Measurements from ENCODE around the gene OPN1SW.

Gene OPN1SW

DNA sequence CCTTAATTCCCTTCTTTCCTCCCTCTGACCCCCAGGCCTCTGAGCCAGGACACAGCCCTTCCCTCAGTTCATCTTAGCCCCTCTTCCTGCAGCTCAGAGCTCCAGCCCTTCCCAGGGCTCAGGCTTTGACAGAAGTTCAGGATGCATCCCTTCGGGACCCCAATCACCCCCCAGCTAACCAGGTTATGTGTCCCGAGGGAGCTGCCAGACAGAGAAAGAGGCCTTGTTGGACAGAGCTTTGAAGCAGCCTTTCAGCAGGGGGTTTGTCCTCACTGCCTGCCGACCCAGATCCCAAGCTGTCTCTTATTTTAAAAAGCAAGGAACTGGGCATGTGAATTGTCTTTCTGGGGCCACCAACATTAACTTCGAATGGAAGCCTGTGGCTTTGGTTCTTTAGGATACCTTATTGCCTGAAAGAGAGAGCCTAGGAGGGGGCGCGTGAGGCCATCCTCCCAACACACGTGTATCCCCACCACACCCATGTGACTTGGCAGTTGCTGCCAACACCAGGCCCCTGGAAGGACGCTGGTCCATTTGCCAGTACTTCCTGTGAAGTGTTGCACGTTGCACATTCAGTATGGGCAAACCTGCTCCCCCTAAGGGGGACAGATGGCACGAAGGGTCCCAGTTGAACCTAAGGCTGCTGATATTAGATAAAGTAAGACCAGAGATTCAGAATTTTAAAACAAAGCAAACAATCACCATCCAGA, 17.0 kb upstream of the OPN1SW start:
- no peaks in the 10 kb centered on the region for H4K20me1 ChIP-seq (ENCODE audit: insufficient read depth, low read length)
- no peak overlapping the region for H3K27ac ChIP-seq (ENCODE audit: low read length)
- no peak overlapping the region for H3K4me2 ChIP-seq (ENCODE audit: low read depth, low read length)
- no peaks in the 10 kb centered on the region for H3K4me1 ChIP-seq (ENCODE audit: low read length)
- H3K27me3 ChIP-seq (replicated peaks; ENCODE audit: insufficient read depth, low read length), result peaks cover 22% of the 10 kb centered on the region
- H3F3A ChIP-seq (ENCODE audit: insufficient read depth, low read length), result no peaks in the 10 kb centered on the region
- DNase-seq, result no peak
- TF ChIP-seq EZH2phosphoT487 (IDR thresholded peaks at IDR 0.05; ENCODE audit: low read length), result no peak
- TF ChIP-seq EZH2 (optimal IDR thresholded peaks at IDR 0.05; ENCODE audit: low read depth, low read length), result no peak
- TF ChIP-seq, protein P1, sequence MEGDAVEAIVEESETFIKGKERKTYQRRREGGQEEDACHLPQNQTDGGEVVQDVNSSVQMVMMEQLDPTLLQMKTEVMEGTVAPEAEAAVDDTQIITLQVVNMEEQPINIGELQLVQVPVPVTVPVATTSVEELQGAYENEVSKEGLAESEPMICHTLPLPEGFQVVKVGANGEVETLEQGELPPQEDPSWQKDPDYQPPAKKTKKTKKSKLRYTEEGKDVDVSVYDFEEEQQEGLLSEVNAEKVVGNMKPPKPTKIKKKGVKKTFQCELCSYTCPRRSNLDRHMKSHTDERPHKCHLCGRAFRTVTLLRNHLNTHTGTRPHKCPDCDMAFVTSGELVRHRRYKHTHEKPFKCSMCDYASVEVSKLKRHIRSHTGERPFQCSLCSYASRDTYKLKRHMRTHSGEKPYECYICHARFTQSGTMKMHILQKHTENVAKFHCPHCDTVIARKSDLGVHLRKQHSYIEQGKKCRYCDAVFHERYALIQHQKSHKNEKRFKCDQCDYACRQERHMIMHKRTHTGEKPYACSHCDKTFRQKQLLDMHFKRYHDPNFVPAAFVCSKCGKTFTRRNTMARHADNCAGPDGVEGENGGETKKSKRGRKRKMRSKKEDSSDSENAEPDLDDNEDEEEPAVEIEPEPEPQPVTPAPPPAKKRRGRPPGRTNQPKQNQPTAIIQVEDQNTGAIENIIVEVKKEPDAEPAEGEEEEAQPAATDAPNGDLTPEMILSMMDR (IDR thresholded peaks at IDR 0.05; ENCODE audit: low read length), result no peak
- no peaks in the 10 kb centered on the region for H3K79me2 ChIP-seq (ENCODE audit: low read length)
- no peak overlapping the region for H2AFZ ChIP-seq (ENCODE audit: low read length)
- H3K9me2 ChIP-seq (replicated peaks; ENCODE audit: insufficient read depth, low read length), result no peaks in the 10 kb centered on the region
- no peak overlapping the region for H3K9ac ChIP-seq (ENCODE audit: low read length)
- no peaks in the 10 kb centered on the region for H3K36me3 ChIP-seq (replicated peaks; ENCODE audit: insufficient read depth, low read length)
- no peaks in the 10 kb centered on the region for H3K9me3 ChIP-seq (replicated peaks; ENCODE audit: insufficient read depth, low read length)
- no peak overlapping the region for H3K4me3 ChIP-seq (ENCODE audit: low read length)

DNA sequence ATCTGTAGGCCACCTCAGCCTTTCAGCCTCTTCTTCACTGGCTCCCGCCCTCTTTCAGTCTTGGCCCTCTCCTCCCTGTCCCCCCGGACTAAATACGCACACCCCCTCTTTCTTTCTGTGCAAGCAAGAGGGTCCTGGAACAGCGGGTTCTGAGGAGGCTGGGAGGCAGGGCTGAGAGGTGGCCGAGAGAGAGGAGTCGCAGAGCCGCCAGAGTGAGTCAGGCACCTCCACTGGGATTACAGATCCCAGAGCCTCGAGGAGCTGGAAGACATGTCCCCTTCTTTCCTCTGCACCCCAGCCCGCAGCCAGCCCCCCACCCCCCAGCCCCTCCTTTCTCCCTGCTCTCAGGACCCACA, 16.4 kb upstream of the OPN1SW start:
- Histone ChIP-seq H3K4me2 (ENCODE audit: low read depth, low read length) (peak overlapping the region; percentile 99), H3K9me2 (replicated peaks; ENCODE audit: insufficient read depth, low read length) (no peaks in the 10 kb centered on the region), H3K9me3 (replicated peaks; ENCODE audit: insufficient read depth, low read length) (no peaks in the 10 kb centered on the region), H3K79me2 (ENCODE audit: low read length) (no peaks in the 10 kb centered on the region), H3K36me3 (replicated peaks; ENCODE audit: insufficient read depth, low read length) (no peaks in the 10 kb centered on the region), H4K20me1 (ENCODE audit: insufficient read depth, low read length) (no peaks in the 10 kb centered on the region), H3K27me3 (replicated peaks; ENCODE audit: insufficient read depth, low read length) (peaks cover 22% of the 10 kb centered on the region), H3K9ac (ENCODE audit: low read length) (peak overlapping the region; percentile 51; the same call in 1 of the 2 replicates), H3F3A (ENCODE audit: insufficient read depth, low read length) (no peaks in the 10 kb centered on the region), H2AFZ (ENCODE audit: low read length) (peak overlapping the region; percentile 94), H3K27ac (ENCODE audit: low read length) (no peak overlapping the region), H3K4me1 (ENCODE audit: low read length) (no peaks in the 10 kb centered on the region), H3K4me3 (ENCODE audit: low read length) (peak overlapping the region; percentile 84)
- TF ChIP-seq, protein P1 (IDR thresholded peaks at IDR 0.05; ENCODE audit: low read length), result no peak
- no peak for TF ChIP-seq EZH2 (optimal IDR thresholded peaks at IDR 0.05; ENCODE audit: low read depth, low read length)
- no peak for TF ChIP-seq EZH2phosphoT487 (IDR thresholded peaks at IDR 0.05; ENCODE audit: low read length)
- no peak for DNase-seq

DNA sequence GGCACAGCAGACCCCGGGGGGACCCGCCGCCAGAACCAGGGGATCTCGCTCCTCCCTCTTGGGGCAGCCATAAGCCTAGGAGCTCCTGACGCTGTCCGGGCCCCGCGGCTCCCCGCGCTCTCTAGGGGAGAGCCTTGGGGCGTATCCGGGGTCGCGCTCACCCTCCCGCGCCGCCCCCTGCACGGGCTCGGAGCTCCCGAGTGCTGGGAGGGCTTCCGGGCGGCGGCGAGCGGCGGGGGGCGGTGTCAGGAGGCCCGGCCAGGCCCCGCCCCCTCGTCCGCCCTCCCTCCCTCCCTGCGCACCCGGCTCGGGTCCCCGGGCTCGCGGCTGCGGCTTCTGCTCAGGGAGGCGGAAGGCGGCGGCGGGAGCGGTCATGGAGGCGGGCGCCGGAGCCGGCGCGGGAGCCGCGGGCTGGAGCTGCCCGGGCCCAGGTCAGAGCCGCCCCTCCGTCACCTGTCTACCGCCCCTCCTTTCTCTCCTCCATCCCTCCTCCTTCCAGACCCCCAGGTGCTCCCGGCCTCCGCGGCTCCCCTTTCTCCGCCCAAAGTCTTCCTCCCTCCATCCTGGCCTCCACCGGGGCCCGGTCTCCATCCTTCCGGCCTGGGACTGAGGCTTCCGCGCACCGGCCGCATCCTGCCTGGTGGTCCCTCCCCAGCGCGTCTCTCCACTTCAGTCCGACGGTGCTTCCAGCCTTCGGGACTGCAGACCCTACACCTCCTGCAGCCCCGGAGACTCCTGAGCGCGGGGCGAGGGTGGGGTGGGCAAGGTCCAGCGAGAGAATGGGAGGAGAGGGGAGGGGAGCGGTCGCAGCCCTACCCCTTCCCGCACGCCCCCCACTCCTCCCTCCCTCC, 15.8 kb upstream of the OPN1SW start, which contains the start of gene CCDC136:
Gene CCDC136, plus strand, starts transcription at position 848 of the 851 bp plus-strand sequence. CDS start 444 bp downstream, outside the sequence.
- peak within 1 kb of the TSS; percentile 84 for H3K4me3 ChIP-seq (ENCODE audit: low read length)
- no peaks in the 10 kb centered on the region for H3K9me3 ChIP-seq (replicated peaks; ENCODE audit: insufficient read depth, low read length)
- no peak within 1 kb of the TSS for H3K27ac ChIP-seq (ENCODE audit: low read length)
- peak within 1 kb of the TSS; percentile 52; the same call in 1 of the 2 replicates for H3K9ac ChIP-seq (ENCODE audit: low read length)
- no peaks in the 10 kb centered on the region for H3K79me2 ChIP-seq (ENCODE audit: low read length)
- peak within 1 kb of the TSS; percentile 94 for H2AFZ ChIP-seq (ENCODE audit: low read length)
- TF ChIP-seq, protein P1 (IDR thresholded peaks at IDR 0.05; ENCODE audit: low read length), result no peak
- TF ChIP-seq EZH2phosphoT487 (IDR thresholded peaks at IDR 0.05; ENCODE audit: low read length) (no peak), EZH2 (optimal IDR thresholded peaks at IDR 0.05; ENCODE audit: low read depth, low read length) (no peak)
- DNase-seq, result peak; percentile 83
- H4K20me1 ChIP-seq (ENCODE audit: insufficient read depth, low read length), result no peaks in the 10 kb centered on the region
- H3K9me2 ChIP-seq (replicated peaks; ENCODE audit: insufficient read depth, low read length), result no peaks in the 10 kb centered on the region
- H3K27me3 ChIP-seq (replicated peaks; ENCODE audit: insufficient read depth, low read length), result peaks cover 22% of the 10 kb centered on the region
- H3K4me1 ChIP-seq (ENCODE audit: low read length), result no peaks in the 10 kb centered on the region
- H3F3A ChIP-seq (ENCODE audit: insufficient read depth, low read length), result no peaks in the 10 kb centered on the region
- no peaks in the 10 kb centered on the region for H3K36me3 ChIP-seq (replicated peaks; ENCODE audit: insufficient read depth, low read length)
- H3K4me2 ChIP-seq (ENCODE audit: low read depth, low read length), result peak within 1 kb of the TSS; percentile 99
